Neural cell (in vitro differentiated cells): Measurements from ENCODE around the gene KCNIP2. TPM values are rescaled to one million over a fixed set of nuclear protein-coding genes. Genes with fewer than 3 reads are reported as not detected.

Source experiments
- H2AFZ ChIP-seq: fragments of 200-600, 300-800 bp; sonication (generic), shearing (Covaris generic); 2 replicates; pipeline ENCODE4 v1.6.0; 2014; ENCODE audit warnings: low read depth, mild to moderate bottlenecking, antibody characterized with exemption, low read length, moderate library complexity
- H3F3A ChIP-seq: fragments of 200-600 bp; shearing (Covaris generic); 2 replicates; pipeline ENCODE4 v1.6.1; 2016; ENCODE audit warnings: mild to moderate bottlenecking, moderate library complexity, mixed read lengths, antibody characterized with exemption, low read length; ENCODE audit not compliant: insufficient read depth, poor library complexity, severe bottlenecking
- H3K27ac ChIP-seq: fragments of 200-600, 300-800 bp; sonication (generic), shearing (Covaris generic); 2 replicates; pipeline ENCODE4 v1.5.1; 2014; ENCODE audit warnings: mild to moderate bottlenecking, low read length, moderate library complexity
- H3K27me3 ChIP-seq: fragments of 300-800, 200-600 bp; sonication (generic), shearing (Covaris generic); 2 replicates; pipeline ENCODE4 v1.6.0; 2014; ENCODE audit warnings: mild to moderate bottlenecking, low read depth, low read length, moderate library complexity; ENCODE audit not compliant: insufficient read depth
- H3K36me3 ChIP-seq: fragments of 300-800, 200-600 bp; sonication (generic), shearing (Covaris generic); 2 replicates; pipeline ENCODE4 v1.5.1; 2014; ENCODE audit warnings: mild to moderate bottlenecking, antibody characterized with exemption, low read length, moderate library complexity; ENCODE audit not compliant: insufficient read depth
- H3K4me2 ChIP-seq: fragments of 300-800, 200-600 bp; sonication (generic), shearing (Covaris generic); 2 replicates; pipeline ENCODE4 v1.6.0; 2014; ENCODE audit warnings: mild to moderate bottlenecking, low read length
- H3K4me3 ChIP-seq: fragments of 300-800, 200-600 bp; sonication (generic), shearing (Covaris generic); 2 replicates; pipeline ENCODE4 v1.5.1; 2014; ENCODE audit warnings: mild to moderate bottlenecking, low read length, moderate library complexity
- H3K79me2 ChIP-seq: fragments of 200-600 bp; shearing (Covaris generic); replicated peaks from 2 replicates; pipeline ENCODE4 v1.6.0; 2014; ENCODE audit warnings: mild to moderate bottlenecking, low read length, moderate library complexity; ENCODE audit not compliant: insufficient read depth
- H3K9ac ChIP-seq: fragments of 300-800, 200-600 bp; sonication (generic), shearing (Covaris generic); 2 replicates; pipeline ENCODE4 v1.6.1; 2016; ENCODE audit warnings: mild to moderate bottlenecking, low read length, mixed read lengths
- H3K9me2 ChIP-seq: fragments of 200-600 bp; shearing (Covaris generic); 2 replicates; pipeline ENCODE4 v1.6.1; 2016; ENCODE audit warnings: mild to moderate bottlenecking, low read length, mixed read lengths; ENCODE audit not compliant: insufficient read depth
- H3K9me3 ChIP-seq: fragments of 200-600, 300-800 bp; sonication (generic), shearing (Covaris generic); 2 replicates; pipeline ENCODE4 v1.6.1; 2016; ENCODE audit warnings: mild to moderate bottlenecking, mixed run types, low read length, moderate library complexity, mixed read lengths
- H4K20me1 ChIP-seq: fragments of 200-600 bp; shearing (Covaris generic); 2 replicates; pipeline ENCODE4 v1.6.1; 2016; ENCODE audit warnings: mild to moderate bottlenecking, mixed run types; ENCODE audit not compliant: insufficient read depth
- CTCF ChIP-seq: fragments of 450-650 bp; IDR thresholded peaks from 2 replicates; pipeline ENCODE4 v1.5.1; 2014; ENCODE audit warnings: antibody characterized with exemption, mild to moderate bottlenecking, moderate library complexity; ENCODE audit not compliant: poor library complexity, severe bottlenecking
- EP300 ChIP-seq: fragments of 450-650 bp; conservative IDR thresholded peaks from 2 replicates; pipeline ENCODE4 v1.6.1; 2014; ENCODE audit warnings: antibody characterized with exemption, mild to moderate bottlenecking, moderate library complexity; ENCODE audit not compliant: poor library complexity, severe bottlenecking
- EZH2 ChIP-seq: fragments of 200-600, 300-800 bp; shearing (Covaris generic), sonication (generic); IDR thresholded peaks from 2 replicates; pipeline ENCODE4 v1.6.1; 2014; ENCODE audit warnings: antibody characterized with exemption, low read length, borderline replicate concordance, mild to moderate bottlenecking; ENCODE audit not compliant: insufficient read depth, poor library complexity, severe bottlenecking
- MXI1 ChIP-seq: fragments of 450-650 bp; conservative IDR thresholded peaks from 2 replicates; pipeline ENCODE4 v1.6.1; 2014; ENCODE audit warnings: antibody characterized with exemption, mild to moderate bottlenecking; ENCODE audit not compliant: poor library complexity, severe bottlenecking
- POLR2AphosphoS5 ChIP-seq: IDR thresholded peaks from 2 replicates; pipeline ENCODE4 v1.6.1; 2012
- RAD21 ChIP-seq: fragments of 450-650 bp; conservative IDR thresholded peaks from 2 replicates; pipeline ENCODE4 v1.6.1; 2014; ENCODE audit warnings: antibody characterized with exemption, mild to moderate bottlenecking, moderate library complexity
- REST ChIP-seq: IDR thresholded peaks from 2 replicates; pipeline ENCODE4 v1.6.1; 2012; ENCODE audit warnings: borderline replicate concordance
- SMC3 ChIP-seq: fragments of 450-650 bp; conservative IDR thresholded peaks from 2 replicates; pipeline ENCODE4 v1.6.1; 2014; ENCODE audit warnings: antibody characterized with exemption, mild to moderate bottlenecking, moderate library complexity; ENCODE audit not compliant: poor library complexity
- TAF1 ChIP-seq: IDR thresholded peaks from 2 replicates; pipeline ENCODE4 v1.6.1; 2012; ENCODE audit warnings: low read depth
- polyA plus RNA-seq: library from polyadenylated mRNA; depleted of rRNA; stranded (reverse); fragments of >200 nt; gene quantifications from 2 replicates; pipeline ENCODE4 v1.2.3, GENCODE V29; 2014

Gene KCNIP2
- polyA plus RNA-seq, 1 donor from 2014 or later = 10.0 TPM

GRCh38 chr10:101781655-101781983 is 62.0 kb downstream of the KCNIP2 start:
- H2AFZ ChIP-seq = no peak overlapping the region
- H3K9me2 ChIP-seq = no peaks in the 10 kb centered on the region
- H3K9ac ChIP-seq = no peak overlapping the region
- H3K79me2 ChIP-seq = peaks cover 9% of the 10 kb centered on the region
- H3K27ac ChIP-seq = no peak overlapping the region
- no peak overlapping the region for H3K4me2 ChIP-seq
- no peak overlapping the region for H3K4me3 ChIP-seq
- peaks cover 20% of the 10 kb centered on the region for H3F3A ChIP-seq
- H3K36me3 ChIP-seq = peaks cover 15% of the 10 kb centered on the region
- TF ChIP-seq RAD21 = no peak
- TF ChIP-seq POLR2AphosphoS5 = no peak
- TF ChIP-seq EZH2 = no peak
- no peak for TF ChIP-seq REST
- no peak for TF ChIP-seq SMC3
- TF ChIP-seq MXI1 = no peak
- TF ChIP-seq CTCF = no peak
- no peak for TF ChIP-seq TAF1
- no peak for TF ChIP-seq EP300
- H3K9me3 ChIP-seq = no peaks in the 10 kb centered on the region
- peaks cover 16% of the 10 kb centered on the region for H4K20me1 ChIP-seq
- H3K27me3 ChIP-seq = peaks cover 37% of the 10 kb centered on the region

- no peaks in the 10 kb centered on the region for H3K9me3 ChIP-seq
- H3K9me2 ChIP-seq = no peaks in the 10 kb centered on the region
- H2AFZ ChIP-seq = no peak overlapping the region
- no peak overlapping the region for H3K4me2 ChIP-seq
- TF ChIP-seq MXI1 (no peak), POLR2AphosphoS5 (no peak), EZH2 (no peak), EP300 (no peak), SMC3 (peak; percentile 90), RAD21 (peak; percentile 74), CTCF (peak; percentile 83), REST (no peak), TAF1 (no peak)
- no peak overlapping the region for H3K9ac ChIP-seq
- H3K27me3 ChIP-seq = peaks cover 42% of the 10 kb centered on the region
- no peak overlapping the region for H3K4me3 ChIP-seq
- peaks cover 20% of the 10 kb centered on the region for H3F3A ChIP-seq
- H4K20me1 ChIP-seq = peaks cover 16% of the 10 kb centered on the region
- peaks cover 9% of the 10 kb centered on the region for H3K79me2 ChIP-seq
- peaks cover 13% of the 10 kb centered on the region for H3K36me3 ChIP-seq
- H3K27ac ChIP-seq = no peak overlapping the region
These were observed 62.6 kb downstream of the KCNIP2 start for GRCh38 chr10:101780818-101781654.
